Duodenal mucosa (tissue), 2 donors: ENCODE measurements around the gene DNMT3L.
A peak's percentile ranks its signal among the peaks of the same experiment; 100 is the strongest.
"Not testable (repeated sequence)": the region's sequence is repeated elsewhere in the genome, so short reads cannot be mapped to it uniquely, and the experiment has no call there.

Source experiments
- H3K27ac ChIP-seq: one replicate; pipeline ENCODE4 v1.7.0; 2013; ENCODE audit warnings: low read depth, low read length
- H3K27me3 ChIP-seq, 2 donors: one replicate each; pipeline ENCODE4 v1.7.0; 2013; ENCODE audit warnings: low read length in 2 of 2, control low read depth in 1 of 2; ENCODE audit not compliant: insufficient read depth in 2 of 2, control insufficient read depth in 1 of 2
- H3K36me3 ChIP-seq, 2 donors: one replicate each; pipeline ENCODE4 v1.7.0; 2013; ENCODE audit warnings: low read length in 2 of 2, control low read depth in 1 of 2; ENCODE audit not compliant: insufficient read depth in 2 of 2, control insufficient read depth in 1 of 2
- H3K4me1 ChIP-seq, 2 donors: one replicate each; pipeline ENCODE4 v1.7.0; 2013; ENCODE audit warnings: low read length in 2 of 2, control low read depth in 1 of 2; ENCODE audit not compliant: insufficient read depth in 2 of 2, control insufficient read depth in 1 of 2
- H3K4me3 ChIP-seq, 2 donors: one replicate each; pipeline ENCODE4 v1.7.0; 2013; ENCODE audit warnings: low read length in 2 of 2, low read depth in 1 of 2
- H3K9ac ChIP-seq, 2 donors: one replicate each; pipeline ENCODE4 v1.7.0; 2013; ENCODE audit warnings: low read length in 2 of 2, low read depth in 1 of 2
- H3K9me3 ChIP-seq, 2 donors: one replicate each; pipeline ENCODE4 v1.7.0; 2013; ENCODE audit warnings: low read length in 2 of 2, control low read depth in 1 of 2; ENCODE audit not compliant: control insufficient read depth in 1 of 2

Gene DNMT3L

GRCh38 chr21:44261675-44262295, at the start of gene DNMT3L:
Gene DNMT3L (minus strand): TSS chr21:44261897. CDS start chr21:44261259, 638 bp downstream.
- no peaks in the 10 kb centered on the region for H3K27me3 ChIP-seq
- H3K9ac ChIP-seq = no peak within 1 kb of the TSS
- no peak within 1 kb of the TSS for H3K27ac ChIP-seq
- no peak within 1 kb of the TSS for H3K4me3 ChIP-seq
- H3K9me3 ChIP-seq = no peaks in the 10 kb centered on the region
- H3K4me1 ChIP-seq = no peaks in the 10 kb centered on the region
- H3K36me3 ChIP-seq = no peaks in the 10 kb centered on the region

DNA sequence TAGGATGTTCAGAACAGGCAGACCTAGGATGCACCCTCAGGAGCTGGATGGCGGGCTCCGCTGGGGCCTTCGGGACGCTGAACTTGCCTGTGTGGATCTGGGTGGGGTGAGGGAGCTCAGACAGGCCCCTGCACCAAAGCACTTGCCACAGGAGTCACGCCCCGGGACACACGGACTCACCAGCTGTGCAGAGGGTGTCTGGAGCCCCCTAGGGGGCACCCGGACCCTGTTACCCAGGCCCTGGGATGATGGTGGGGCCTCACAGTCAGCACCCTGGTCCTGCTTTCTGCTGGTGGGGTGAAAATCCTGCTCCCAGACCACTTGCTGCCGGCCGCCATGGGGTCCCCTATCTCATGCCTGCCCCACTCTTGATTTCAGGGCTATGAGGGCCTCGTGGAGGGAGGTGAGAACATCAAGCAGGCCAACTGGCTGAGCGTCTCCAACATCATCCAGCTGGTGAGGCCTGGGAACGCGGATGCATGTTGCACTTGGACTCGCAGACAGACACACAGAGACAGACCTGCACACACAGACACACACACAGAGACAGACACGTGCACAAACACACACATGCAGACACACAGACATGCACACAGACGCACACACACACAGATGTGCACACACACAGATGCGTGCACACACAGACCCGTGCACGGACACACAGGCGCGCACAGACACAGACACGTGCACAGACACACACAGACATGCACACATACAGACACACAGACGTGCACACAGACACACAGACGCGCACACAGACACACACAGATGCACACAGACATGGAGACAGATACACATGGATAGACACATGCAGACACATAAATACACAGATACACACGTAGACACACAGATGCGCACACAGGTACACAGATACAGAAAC, 49.2 kb upstream of the DNMT3L start:
- Histone ChIP-seq H3K9ac (no peak overlapping the region), H3K27ac (no peak overlapping the region), H3K27me3 (no peaks in the 10 kb centered on the region), H3K4me1 (no peaks in the 10 kb centered on the region), H3K4me3 (no peak overlapping the region), H3K9me3 (no peaks in the 10 kb centered on the region), H3K36me3 (peaks cover 32 to 86% of the 10 kb centered on the region in 2 donors)

DNA sequence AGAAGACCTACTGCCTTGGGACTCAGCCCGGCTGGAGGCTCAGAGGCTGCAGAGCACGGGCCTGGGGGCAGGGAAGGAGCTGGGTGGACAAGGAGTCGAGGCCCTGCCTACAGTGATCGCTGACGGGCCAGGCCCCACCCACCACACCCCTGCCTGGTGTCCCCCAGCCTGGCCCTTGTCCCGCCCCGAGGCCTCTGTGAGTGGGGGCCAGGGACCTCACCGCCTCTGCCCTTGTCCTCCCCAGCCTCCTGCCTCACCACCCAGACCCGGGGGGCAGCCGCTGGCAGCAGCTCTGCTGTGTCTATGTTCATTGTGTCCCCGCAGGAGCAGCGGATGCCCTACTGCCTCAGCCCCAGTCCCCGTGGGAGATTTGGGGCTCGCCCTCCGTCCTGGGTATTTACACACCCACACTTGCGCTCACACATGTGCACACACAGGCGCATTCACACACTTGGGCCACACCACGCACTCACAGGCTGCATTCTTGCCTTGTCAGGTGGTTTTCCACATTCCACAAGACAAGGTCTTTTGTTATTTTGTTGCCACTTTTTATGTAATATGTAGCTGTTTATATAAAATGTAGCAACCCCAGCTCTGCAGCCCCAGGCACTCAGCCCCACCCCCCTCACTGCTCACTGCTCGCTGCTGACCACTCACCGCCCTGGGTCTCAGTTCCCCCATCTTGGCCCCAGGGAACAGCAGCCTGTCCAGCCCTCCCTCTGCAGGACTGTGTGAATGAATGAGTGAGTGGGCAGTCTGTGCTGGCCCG, 45.4 kb upstream of the DNMT3L start:
- no peak overlapping the region for H3K4me3 ChIP-seq
- peaks cover 28 to 36% of the 10 kb centered on the region in 2 donors for H3K4me1 ChIP-seq
- no peak overlapping the region for H3K27ac ChIP-seq
- no peaks in the 10 kb centered on the region for H3K27me3 ChIP-seq
- no peaks in the 10 kb centered on the region for H3K9me3 ChIP-seq
- H3K36me3 ChIP-seq = peaks cover 22 to 55% of the 10 kb centered on the region in 2 donors
- no peak overlapping the region for H3K9ac ChIP-seq

- Histone ChIP-seq H3K9me3 (no peaks in the 10 kb centered on the region), H3K4me1 (peaks cover 41 to 51% of the 10 kb centered on the region in 2 donors), H3K27me3 (no peaks in the 10 kb centered on the region), H3K9ac (no peak overlapping the region), H3K27ac (peak overlapping the region; percentile 0), H3K36me3 (peaks cover 12 to 41% of the 10 kb centered on the region in 2 donors), H3K4me3 (no peak overlapping the region)
Observed at GRCh38 chr21:44305691-44306090, 44.0 kb upstream of the DNMT3L start.

DNA sequence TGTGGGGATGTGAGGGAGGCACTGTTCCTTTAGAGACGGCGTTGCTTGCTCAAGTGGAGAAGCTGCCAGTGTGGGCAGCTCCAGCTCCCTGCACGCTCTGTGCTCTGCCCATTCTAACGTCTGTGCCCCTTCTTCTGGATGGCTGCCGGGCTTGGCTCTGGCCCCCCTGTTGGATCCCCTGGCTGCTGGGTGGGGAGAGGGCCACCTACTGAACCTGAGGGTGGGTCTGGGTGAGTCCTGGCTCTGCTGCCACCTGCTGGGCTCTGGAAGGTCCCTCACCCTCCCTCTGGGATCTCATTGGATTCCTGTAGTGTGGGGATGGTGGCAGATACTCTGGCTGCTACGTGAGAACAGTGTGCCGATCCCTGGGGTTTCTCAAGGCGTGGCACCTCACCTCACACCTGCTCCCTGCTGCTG, 43.2 kb upstream of the DNMT3L start:
- Histone ChIP-seq H3K4me3 (peak overlapping the region in 1 of 2 donors; percentile 32), H3K4me1 (peaks cover 41 to 52% of the 10 kb centered on the region in 2 donors), H3K9ac (no peak overlapping the region), H3K9me3 (no peaks in the 10 kb centered on the region), H3K36me3 (peaks cover 10 to 33% of the 10 kb centered on the region in 2 donors), H3K27ac (peak overlapping the region; percentile 23), H3K27me3 (no peaks in the 10 kb centered on the region)

GRCh38 chr21:44304011-44304616, 42.4 kb upstream of the DNMT3L start:
- H3K27me3 ChIP-seq = no peaks in the 10 kb centered on the region
- H3K4me1 ChIP-seq = peaks cover 45 to 54% of the 10 kb centered on the region in 2 donors
- peak overlapping the region; percentile 84 for H3K27ac ChIP-seq
- H3K9ac ChIP-seq = peak overlapping the region; percentile 53 to 66
- peak overlapping the region; percentile 16 to 32 for H3K4me3 ChIP-seq
- H3K36me3 ChIP-seq = peaks cover 10 to 28% of the 10 kb centered on the region in 2 donors
- no peaks in the 10 kb centered on the region for H3K9me3 ChIP-seq

- H3K27me3 ChIP-seq = no peaks in the 10 kb centered on the region
- peak overlapping the region; percentile 21 to 32 for H3K4me3 ChIP-seq
- no peaks in the 10 kb centered on the region for H3K9me3 ChIP-seq
- H3K27ac ChIP-seq = peak overlapping the region; percentile 84
- peak overlapping the region; percentile 53 to 66 for H3K9ac ChIP-seq
- H3K4me1 ChIP-seq = peaks cover 46 to 56% of the 10 kb centered on the region in 2 donors
- peaks cover 10 to 23% of the 10 kb centered on the region in 2 donors for H3K36me3 ChIP-seq
Observed at GRCh38 chr21:44303490-44303981, 41.8 kb upstream of the DNMT3L start.

- H3K27ac ChIP-seq = peak overlapping the region; percentile 81
- peaks cover 47 to 62% of the 10 kb centered on the region in 2 donors for H3K4me1 ChIP-seq
- H3K9ac ChIP-seq = peak overlapping the region; percentile 33 to 74
Observed at GRCh38 chr21:44302573-44303401, 41.1 kb upstream of the DNMT3L start.

DNA sequence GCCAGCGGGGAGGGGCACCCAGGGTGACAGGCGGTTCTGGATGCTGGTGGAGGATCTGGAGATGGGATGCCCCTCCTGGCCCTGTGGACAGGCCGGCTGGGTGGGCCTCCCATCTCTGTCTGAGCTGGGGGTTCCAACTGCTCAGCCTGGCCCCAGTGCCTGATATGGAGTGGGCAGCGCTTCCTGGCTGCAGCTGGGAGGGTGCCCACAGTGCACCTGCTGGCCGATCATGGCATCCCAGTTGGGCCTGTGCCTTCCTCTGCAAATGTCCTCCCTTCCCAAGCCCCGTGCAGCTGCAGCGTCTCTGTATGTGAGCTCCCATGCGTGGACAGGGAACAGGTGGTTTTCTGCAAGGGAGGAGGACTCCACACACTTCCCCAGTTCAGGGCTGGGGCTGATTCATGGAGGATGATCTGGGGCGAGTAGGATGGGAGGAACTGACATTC, 40.3 kb upstream of the DNMT3L start:
- peak overlapping the region; percentile 87 to 93 for H3K4me3 ChIP-seq

More at GRCh38 chr21:44302573-44303401, 41.1 kb upstream of the DNMT3L start:
- Histone ChIP-seq H3K4me3 (peak overlapping the region; percentile 87 to 93), H3K36me3 (peaks cover 8 to 17% of the 10 kb centered on the region in 2 donors)
- H3K27me3 ChIP-seq, H3K9me3 ChIP-seq: not testable (repeated sequence)

More for the DNA sequence above, 40.3 kb upstream of the DNMT3L start:
- no peaks in the 10 kb centered on the region for H3K9me3 ChIP-seq
- peaks cover 5 to 9% of the 10 kb centered on the region in 2 donors for H3K36me3 ChIP-seq
- peaks cover 52 to 69% of the 10 kb centered on the region in 2 donors for H3K4me1 ChIP-seq
- H3K27ac ChIP-seq = peak overlapping the region; percentile 81
- no peaks in the 10 kb centered on the region for H3K27me3 ChIP-seq
- H3K9ac ChIP-seq = peak overlapping the region; percentile 33 to 74
